NCI-H82 treated with DMSO at 0.1 percent for 48 hours (cell line): ENCODE results near the gene PLAAT4.

Source experiments
- DNase-seq: peaks from one replicate; lab custom pipeline; 2025; ENCODE audit not compliant: unreplicated experiment; lab: John Stamatoyannopoulos, UW

Gene PLAAT4, protein sequence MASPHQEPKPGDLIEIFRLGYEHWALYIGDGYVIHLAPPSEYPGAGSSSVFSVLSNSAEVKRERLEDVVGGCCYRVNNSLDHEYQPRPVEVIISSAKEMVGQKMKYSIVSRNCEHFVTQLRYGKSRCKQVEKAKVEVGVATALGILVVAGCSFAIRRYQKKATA

GRCh38 chr11:63536669-63537292 is at the start of gene PLAAT4:
PLAAT4 (plus strand) TSS chr11:63536808; CDS start chr11:63536869, 61 bp downstream.
- DNase-seq, result no peak

DNA sequence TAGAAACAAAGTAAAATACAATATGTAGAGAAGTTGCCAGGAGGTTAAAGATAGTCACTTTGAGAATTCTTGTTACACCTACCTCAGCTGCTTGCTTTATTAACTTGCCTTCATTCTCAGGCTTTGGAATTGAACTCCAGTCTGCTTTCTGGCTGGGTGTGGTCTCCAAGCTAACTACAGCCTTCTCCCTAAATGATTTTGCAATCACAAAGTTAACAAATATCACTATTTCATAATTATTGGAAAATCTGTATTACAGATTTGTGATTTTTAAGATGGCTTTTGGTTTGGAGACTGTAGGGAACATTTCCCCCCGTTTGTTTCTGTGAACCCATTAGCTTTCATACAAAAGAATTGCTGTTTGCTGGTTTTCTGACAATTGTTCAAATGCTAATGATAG is 47.8 kb upstream of the PLAAT4 start:
- DNase-seq, result no peak

DNA sequence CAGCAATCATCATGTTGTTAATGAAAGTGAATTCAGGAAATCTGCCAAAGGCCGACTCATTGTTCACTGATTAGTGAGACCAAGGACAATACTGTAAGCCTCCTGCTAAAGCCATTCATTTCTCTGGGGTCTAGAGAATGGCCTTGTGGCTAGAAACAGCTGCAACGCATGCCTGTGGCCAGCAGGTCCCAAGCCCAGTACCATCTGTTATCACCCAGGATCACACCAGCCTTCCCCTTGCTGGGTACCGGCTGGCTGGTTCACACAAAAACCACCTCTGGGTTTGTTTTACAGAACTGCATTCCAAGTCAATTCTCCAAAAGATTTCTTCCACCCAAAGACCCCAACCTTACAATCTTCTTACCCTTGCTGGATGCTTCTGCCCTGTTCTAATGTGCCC is 46.7 kb upstream of the PLAAT4 start:
- DNase-seq, result peak; percentile 3

GRCh38 chr11:63490551-63491239 is 45.9 kb upstream of the PLAAT4 start, which contains the start of gene PLAAT5:
PLAAT5 (minus strand) TSS chr11:63491167; CDS start chr11:63491034, 133 bp downstream.
- no peak for DNase-seq

DNA sequence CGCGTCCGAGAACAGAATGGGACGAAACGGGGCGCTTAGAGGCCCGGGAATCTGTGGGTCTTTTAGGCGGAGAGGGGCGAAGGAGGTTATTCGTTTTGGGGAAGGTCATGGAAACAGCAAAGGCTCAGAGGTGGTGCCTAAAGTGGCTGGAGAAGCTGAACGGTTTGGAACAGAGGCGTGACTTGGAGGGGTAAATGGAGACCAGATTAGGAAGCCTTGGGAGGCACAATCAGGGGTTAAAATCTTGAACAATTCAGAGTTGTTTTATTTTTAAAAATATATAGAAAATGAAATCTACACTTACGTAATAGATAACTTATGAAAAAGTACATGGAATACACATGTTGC is 45.4 kb upstream of the PLAAT4 start:
- no peak for DNase-seq

DNA sequence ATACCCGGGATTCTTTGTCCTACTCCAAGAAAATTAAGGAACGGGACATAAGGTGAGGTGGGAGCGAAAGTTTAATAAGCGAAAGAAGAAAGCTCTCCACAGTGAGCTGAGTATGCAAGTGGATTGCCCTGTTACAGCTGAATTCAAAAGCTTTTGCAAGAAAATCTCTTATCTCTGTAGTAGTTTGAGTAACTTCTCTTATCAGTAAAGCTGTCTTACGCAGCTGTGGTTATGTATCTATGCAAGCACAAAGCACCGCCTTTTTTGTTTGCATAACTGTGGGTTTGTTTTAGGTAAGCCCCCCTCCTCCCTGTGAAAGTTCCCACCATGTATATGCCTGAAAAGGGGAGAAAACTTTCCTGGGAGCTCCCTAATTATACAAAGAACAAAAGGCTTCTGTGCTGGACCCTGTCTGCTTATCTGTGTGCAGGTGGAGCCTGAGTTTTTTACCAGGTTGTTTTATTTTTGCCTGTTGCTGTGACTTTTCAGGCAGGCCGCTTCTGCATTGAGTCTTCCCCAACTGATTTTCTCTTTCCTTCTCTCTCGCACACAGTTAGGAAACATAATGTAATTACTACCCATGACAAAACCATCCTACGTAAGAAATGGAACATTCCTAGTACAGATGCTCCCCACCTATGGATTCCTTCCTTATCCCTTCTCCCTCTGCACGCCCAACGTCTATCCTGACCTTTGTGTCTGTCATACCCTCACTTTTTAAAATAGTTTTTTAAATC is 44.8 kb upstream of the PLAAT4 start:
- no peak for DNase-seq

DNA sequence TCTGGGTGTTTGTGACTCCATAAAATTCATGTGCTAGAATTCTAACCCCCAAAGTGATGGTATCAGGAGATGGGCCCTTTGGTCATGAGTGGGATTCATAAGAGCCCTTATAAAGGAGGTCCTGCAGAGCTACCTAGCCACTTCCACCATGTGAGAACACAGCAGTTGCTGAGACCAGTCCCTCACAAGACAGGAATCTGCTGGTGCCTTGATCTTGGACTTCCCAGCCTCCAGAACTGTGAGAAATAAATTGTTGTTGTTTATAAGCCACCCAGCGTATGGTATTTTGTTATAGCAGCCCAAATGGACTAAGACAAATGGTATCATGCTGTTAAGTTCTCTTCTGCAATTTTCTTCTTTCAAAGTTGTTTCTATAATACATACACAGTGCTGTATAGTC is 44.2 kb upstream of the PLAAT4 start:
- no peak for DNase-seq

DNA sequence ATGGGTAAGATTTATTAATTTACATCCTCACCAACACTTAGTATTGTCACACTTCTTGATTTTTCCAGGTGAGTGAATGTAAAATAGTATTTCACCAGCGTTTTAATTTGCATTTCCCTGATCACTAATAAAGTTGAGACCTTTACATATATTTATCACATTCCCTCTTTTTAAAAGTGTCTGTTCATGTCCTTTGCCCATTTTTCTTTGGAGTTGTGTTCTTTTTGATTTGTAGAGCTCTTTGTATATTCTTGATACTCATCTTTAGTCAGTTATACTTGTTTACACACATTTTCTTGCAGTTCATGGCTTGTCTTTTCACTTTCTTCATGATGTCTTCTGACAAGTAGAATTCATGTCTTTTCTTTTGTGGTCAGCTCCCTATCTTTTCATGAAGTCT is 43.5 kb upstream of the PLAAT4 start:
- DNase-seq, result no peak

GRCh38 chr11:63494975-63495374 is 41.6 kb upstream of the PLAAT4 start:
- DNase-seq, result no peak

- DNase-seq, result no peak
Measured at GRCh38 chr11:63499874-63500273, 36.7 kb upstream of the PLAAT4 start.

- DNase-seq, result peak; percentile 1
Measured at GRCh38 chr11:63501236-63501635, 35.4 kb upstream of the PLAAT4 start.

- DNase-seq, result no peak
Measured at GRCh38 chr11:63502252-63502820, 34.3 kb upstream of the PLAAT4 start.

GRCh38 chr11:63503492-63503891 is 33.1 kb upstream of the PLAAT4 start:
- DNase-seq, result no peak

DNA sequence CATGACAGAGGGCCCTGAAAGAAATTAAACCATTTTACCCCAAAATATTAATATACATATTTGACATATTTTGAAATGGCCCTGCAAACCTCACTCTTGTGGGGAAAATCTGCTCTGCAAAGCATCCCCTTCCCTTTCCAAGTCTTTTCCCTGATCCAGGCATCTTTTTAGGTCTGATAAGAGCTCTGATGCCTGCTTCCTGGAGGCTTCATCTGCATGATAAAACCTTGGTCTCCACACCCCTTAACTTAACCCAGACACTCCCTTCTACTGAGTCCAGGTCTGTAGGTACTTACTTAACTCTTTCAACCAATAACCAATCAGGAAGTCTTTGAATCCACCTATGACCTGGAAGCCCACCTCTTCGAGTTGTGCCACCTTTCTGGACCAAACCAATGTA is 32.6 kb upstream of the PLAAT4 start:
- DNase-seq, result no peak

DNA sequence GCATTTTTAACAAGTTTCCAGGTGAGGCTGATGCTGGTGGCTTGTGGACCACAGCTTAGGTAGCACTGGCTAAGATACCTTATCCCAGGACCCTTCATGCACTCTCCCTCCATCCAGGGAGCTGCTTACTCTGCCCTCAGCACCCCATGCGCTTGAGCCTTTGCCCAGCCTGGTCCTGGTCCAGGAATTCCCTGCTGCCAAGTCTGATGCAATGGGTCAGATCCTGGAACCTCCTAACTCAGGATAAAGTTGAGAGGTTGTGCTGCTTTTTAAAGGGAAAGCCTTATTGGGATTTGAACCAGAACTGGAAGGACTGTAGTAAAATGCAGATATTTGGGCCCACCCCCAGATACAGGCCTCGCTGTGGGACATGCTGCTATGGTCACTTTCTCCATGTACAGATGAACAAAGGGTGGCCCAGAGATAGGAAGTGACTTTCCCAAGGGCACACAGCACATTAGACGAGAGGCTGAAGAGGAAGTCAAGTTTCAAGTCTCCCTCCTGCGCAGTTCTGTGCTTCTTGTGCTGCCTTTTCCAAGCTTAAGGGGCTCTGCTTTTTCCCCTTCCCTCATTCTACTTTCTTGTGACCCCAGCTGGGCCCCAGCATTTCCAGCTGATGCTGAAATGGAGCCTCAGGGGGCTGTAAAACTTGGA is 31.5 kb upstream of the PLAAT4 start:
- DNase-seq, result no peak

DNA sequence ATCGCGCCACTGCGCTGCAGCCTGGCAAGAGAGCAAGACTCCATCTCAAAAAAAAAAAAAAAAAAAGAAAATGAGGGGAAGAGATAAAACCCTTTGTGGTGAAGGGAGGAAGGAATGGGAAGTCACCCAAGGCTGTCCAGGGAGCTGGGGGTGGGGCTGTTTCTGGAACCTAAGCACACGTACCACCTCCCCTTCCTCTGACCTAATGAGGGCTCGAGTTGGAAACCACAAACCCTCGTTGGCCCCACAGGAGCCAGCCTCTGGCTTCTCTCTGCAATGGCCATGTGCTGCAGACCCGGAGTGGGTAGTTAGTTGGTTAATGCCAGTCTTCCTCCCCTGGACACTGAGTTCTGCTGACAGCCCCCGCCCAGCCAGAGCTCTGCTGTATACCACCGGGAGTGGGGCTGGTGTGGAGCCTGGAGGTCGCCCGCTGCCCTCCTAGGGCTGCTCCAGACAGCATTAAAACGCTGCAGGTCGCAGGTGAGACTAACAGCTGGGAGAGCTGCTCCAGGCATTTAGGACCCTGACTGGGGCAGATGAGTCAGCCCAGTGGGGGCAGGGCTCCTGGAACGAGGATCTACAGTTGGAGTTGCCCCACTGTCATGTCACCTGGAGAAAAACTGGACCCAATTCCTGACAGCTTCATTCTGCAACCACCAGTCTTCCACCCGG is 30.6 kb upstream of the PLAAT4 start, which contains the start of gene LGALS12:
Gene LGALS12 (plus strand): TSS at position 228 of the 672 bp plus-strand sequence. CDS start 375 bp downstream, at position 603.
- DNase-seq, result no peak

GRCh38 chr11:63506876-63507275 is 29.7 kb upstream of the PLAAT4 start:
- DNase-seq, result no peak

- no peak for DNase-seq
Measured at GRCh38 chr11:63507511-63507910, 29.1 kb upstream of the PLAAT4 start.

GRCh38 chr11:63508009-63508408 is 28.6 kb upstream of the PLAAT4 start:
- no peak for DNase-seq

DNA sequence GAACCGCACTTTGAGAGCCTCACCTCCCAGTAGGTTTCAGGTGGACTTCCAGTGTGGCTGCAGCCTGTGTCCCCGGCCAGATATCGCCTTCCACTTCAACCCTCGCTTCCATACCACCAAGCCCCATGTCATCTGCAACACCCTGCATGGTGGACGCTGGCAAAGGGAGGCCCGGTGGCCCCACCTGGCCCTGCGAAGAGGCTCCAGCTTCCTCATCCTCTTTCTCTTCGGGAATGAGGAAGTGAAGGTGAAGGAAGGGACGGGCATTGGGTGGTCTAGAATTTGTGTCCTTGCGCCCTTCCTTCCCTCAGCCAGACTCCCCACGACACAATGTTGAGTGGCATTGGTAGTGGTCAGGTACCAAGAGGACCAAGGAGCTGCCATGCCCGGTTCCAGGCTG is 27.9 kb upstream of the PLAAT4 start:
- DNase-seq, result no peak
